PFSK-1 (cell line): ENCODE data around the gene ATXN1.

Experiments
- SIN3A ChIP-seq: IDR thresholded peaks from 2 replicates; pipeline ENCODE4 v1.6.1; 2012; ENCODE audit warnings: mild to moderate bottlenecking, low read length, moderate library complexity, borderline replicate concordance; ENCODE audit not compliant: insufficient read depth
- TAF1 ChIP-seq: IDR thresholded peaks from 2 replicates; pipeline ENCODE4 v1.6.1; 2012; ENCODE audit warnings: low read length, control low read depth, borderline replicate concordance; ENCODE audit not compliant: insufficient read depth

DNA sequence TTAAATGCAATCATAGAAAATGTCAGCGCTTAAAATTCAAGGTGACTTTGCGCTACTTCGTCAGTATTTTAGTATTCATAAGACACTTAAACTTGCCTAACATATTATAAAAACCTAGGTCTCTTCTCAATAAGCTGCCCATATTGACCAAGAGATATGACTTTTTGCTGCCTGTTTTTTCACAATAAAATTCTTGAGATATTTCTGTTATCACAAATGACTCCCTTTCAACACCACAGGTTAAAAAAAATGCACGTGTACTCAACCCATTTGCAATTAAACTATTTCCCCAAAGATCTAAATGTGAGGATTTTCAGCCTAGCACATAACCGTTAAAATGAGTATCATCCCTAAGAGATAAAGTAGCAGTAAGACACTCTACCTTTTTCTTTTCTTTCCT, 10.7 kb downstream of the ATXN1 start:
- TF ChIP-seq SIN3A = no peak
- TF ChIP-seq TAF1 = no peak
